ENCODE data around the gene ABCB11. TPM values are rescaled to one million over a fixed set of nuclear protein-coding genes. Genes with fewer than 3 reads are reported as not detected.

Gene ABCB11
- total and polyA plus RNA-seq, 2 experiments from 2014 or later, result 0.06 to 0.12 TPM

GRCh38 chr2:168916331-168916675, 114.8 kb downstream of the ABCB11 start:
- TF ChIP-seq CTCF (IDR thresholded peaks at IDR 0.05; ENCODE audit: low read depth, low read length), result no peak

GRCh38 chr2:168915441-168916330, 115.4 kb downstream of the ABCB11 start:
- H3K36me3 ChIP-seq, result no peaks in the 10 kb centered on the region
- no peak overlapping the region for H3K27ac ChIP-seq
- no peak for DNase-seq (ENCODE audit: low read depth in 1 of 2, low spot score in 1 of 2)
- no peaks in the 10 kb centered on the region for H3K9me3 ChIP-seq (ENCODE audit: low read depth)
- no peak overlapping the region for H3K4me3 ChIP-seq
- no peak for TF ChIP-seq CTCF (IDR thresholded peaks at IDR 0.05; ENCODE audit: low read depth, low read length)
- no peaks in the 10 kb centered on the region for H3K4me1 ChIP-seq (ENCODE audit: low read depth)
- H3K27me3 ChIP-seq, result peaks cover 11% of the 10 kb centered on the region

More at GRCh38 chr2:168916331-168916675, 114.8 kb downstream of the ABCB11 start:
- peaks cover 11% of the 10 kb centered on the region for H3K27me3 ChIP-seq
- no peaks in the 10 kb centered on the region for H3K9me3 ChIP-seq (ENCODE audit: low read depth)
- H3K36me3 ChIP-seq, result no peaks in the 10 kb centered on the region
- no peak overlapping the region for H3K27ac ChIP-seq
- no peak for DNase-seq (ENCODE audit: low read depth in 1 of 2, low spot score in 1 of 2)
- H3K4me3 ChIP-seq, result no peak overlapping the region
- H3K4me1 ChIP-seq (ENCODE audit: low read depth), result no peaks in the 10 kb centered on the region

GRCh38 chr2:168913495-168913894, 117.6 kb downstream of the ABCB11 start:
- H3K4me3 ChIP-seq, result no peak overlapping the region
- no peaks in the 10 kb centered on the region for H3K36me3 ChIP-seq
- H3K27ac ChIP-seq, result no peak overlapping the region
- H3K9me3 ChIP-seq (ENCODE audit: low read depth), result no peaks in the 10 kb centered on the region
- H3K27me3 ChIP-seq, result peaks cover 11% of the 10 kb centered on the region
- no peaks in the 10 kb centered on the region for H3K4me1 ChIP-seq (ENCODE audit: low read depth)
- TF ChIP-seq CTCF (IDR thresholded peaks at IDR 0.05; ENCODE audit: low read depth, low read length), result no peak
- no peak for DNase-seq (ENCODE audit: low read depth in 1 of 2, low spot score in 1 of 2)

GRCh38 chr2:168912901-168913369, 118.2 kb downstream of the ABCB11 start:
- no peak for TF ChIP-seq CTCF (IDR thresholded peaks at IDR 0.05; ENCODE audit: low read depth, low read length)
- no peak overlapping the region for H3K27ac ChIP-seq
- no peak overlapping the region for H3K4me3 ChIP-seq
- no peaks in the 10 kb centered on the region for H3K9me3 ChIP-seq (ENCODE audit: low read depth)
- DNase-seq (ENCODE audit: low read depth in 1 of 2, low spot score in 1 of 2), result peak; percentile 12 to 53
- no peaks in the 10 kb centered on the region for H3K36me3 ChIP-seq
- peaks cover 11% of the 10 kb centered on the region for H3K27me3 ChIP-seq
- H3K4me1 ChIP-seq (ENCODE audit: low read depth), result no peaks in the 10 kb centered on the region

- TF ChIP-seq CTCF (IDR thresholded peaks at IDR 0.05; ENCODE audit: low read depth, low read length), result no peak
- Histone ChIP-seq H3K36me3 (no peaks in the 10 kb centered on the region), H3K27me3 (peaks cover 11% of the 10 kb centered on the region), H3K4me3 (no peak overlapping the region), H3K9me3 (ENCODE audit: low read depth) (no peaks in the 10 kb centered on the region), H3K27ac (no peak overlapping the region), H3K4me1 (ENCODE audit: low read depth) (no peaks in the 10 kb centered on the region)
- no peak for DNase-seq (ENCODE audit: low read depth in 1 of 2, low spot score in 1 of 2)
These were observed 118.7 kb downstream of the ABCB11 start for GRCh38 chr2:168912466-168912865.
